HEK293T (cell line): Measurements from ENCODE around the gene KDM4C.

ENCODE experiments used
- ARNT ChIP-seq: fragments of 450-650 bp; IDR thresholded peaks from 2 replicates; pipeline ENCODE4 v1.6.1; 2017; ENCODE audit warnings: mild to moderate bottlenecking
- BHLHE40 ChIP-seq: fragments of 450-650 bp; IDR thresholded peaks from 2 replicates; pipeline ENCODE4 v1.6.1; 2016; ENCODE audit warnings: mild to moderate bottlenecking, moderate library complexity, borderline replicate concordance
- CTBP1 ChIP-seq: fragments of 450-650 bp; IDR thresholded peaks from 2 replicates; pipeline ENCODE4 v1.6.1; 2016; ENCODE audit warnings: borderline replicate concordance
- FOXA1 ChIP-seq: fragments of 450-650 bp; IDR thresholded peaks from 2 replicates; pipeline ENCODE4 v1.6.1; 2016; ENCODE audit warnings: mild to moderate bottlenecking
- FOXK2 ChIP-seq: fragments of 450-650 bp; IDR thresholded peaks from 2 replicates; pipeline ENCODE4 v1.6.1; 2016; ENCODE audit warnings: mild to moderate bottlenecking
- FOXM1 ChIP-seq: fragments of 450-650 bp; IDR thresholded peaks from 2 replicates; pipeline ENCODE4 v1.6.1; 2017; ENCODE audit warnings: mild to moderate bottlenecking, borderline replicate concordance
- HDGF ChIP-seq: fragments of 450-650 bp; IDR thresholded peaks from 2 replicates; pipeline ENCODE4 v1.6.1; 2017; ENCODE audit warnings: antibody characterized with exemption, borderline replicate concordance
- NFRKB ChIP-seq: fragments of 450-650 bp; IDR thresholded peaks from 2 replicates; pipeline ENCODE4 v1.6.1; 2016; ENCODE audit warnings: mild to moderate bottlenecking, moderate library complexity
- SP1 ChIP-seq: fragments of 450-650 bp; IDR thresholded peaks from 2 replicates; pipeline ENCODE4 v1.6.1; 2017
- SUZ12 ChIP-seq: fragments of 450-650 bp; IDR thresholded peaks from 2 replicates; pipeline ENCODE4 v1.6.1; 2016; ENCODE audit warnings: mild to moderate bottlenecking
- ZNF384 ChIP-seq: fragments of 450-650 bp; IDR thresholded peaks from 2 replicates; pipeline ENCODE4 v1.6.1; 2016

GRCh38 chr9:6759185-6759977 is 1.6 kb downstream of the KDM4C start:
- TF ChIP-seq FOXA1, result no peak
- TF ChIP-seq FOXM1, result no peak
- no peak for TF ChIP-seq HDGF
- TF ChIP-seq SP1, result no peak
- TF ChIP-seq ARNT, result no peak
- no peak for TF ChIP-seq NFRKB
- no peak for TF ChIP-seq ZNF384
- no peak for TF ChIP-seq FOXK2
- TF ChIP-seq BHLHE40, result no peak
- no peak for TF ChIP-seq CTBP1
- no peak for TF ChIP-seq SUZ12
